ENCODE measurements around the gene SOBP. TPM values are rescaled to one million over a fixed set of nuclear protein-coding genes. Genes with fewer than 3 reads are reported as not detected.

The SOBP gene
- total RNA-seq, 2 experiments from 2014 or later: 0.70 to 2.0 TPM

DNA sequence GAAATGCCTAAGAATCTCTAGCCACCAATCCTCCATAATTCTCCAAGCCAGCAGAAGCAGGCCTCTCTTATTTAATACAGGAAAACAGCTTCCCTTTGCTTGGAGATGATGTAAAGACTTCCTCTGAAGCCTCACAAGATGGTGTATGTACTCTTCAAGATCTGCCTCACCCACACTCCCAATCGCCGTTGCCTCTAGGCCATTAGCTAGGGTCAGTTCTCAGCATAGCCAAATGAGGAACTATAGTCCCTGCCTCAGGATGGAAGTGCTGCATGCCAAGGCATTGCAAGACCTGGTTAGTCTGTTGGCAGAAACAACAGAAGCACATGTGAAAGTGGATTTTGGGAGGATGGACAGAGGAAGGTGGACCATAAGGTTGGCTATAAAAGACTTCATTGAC lies 195.1 kb downstream of the SOBP start:
- ATAC-seq: no peak
- H3K27me3 Mint-ChIP-seq: no peaks in the 10 kb centered on the region

GRCh38 chr6:107689190-107689589 lies 199.3 kb downstream of the SOBP start:
- Mint-ChIP-seq H3K4me3 (no peak overlapping the region), H3K4me1 (peaks cover 5% of the 10 kb centered on the region), H3K27ac (no peak overlapping the region), H3K9me3 (ENCODE audit: low read depth) (no peaks in the 10 kb centered on the region), H3K27me3 (no peaks in the 10 kb centered on the region), H3K36me3 (peaks cover 2% of the 10 kb centered on the region)
- ATAC-seq (no peak), DNase-seq (no peak)
- CTCF ChIA-PET: interaction anchor here (0.7 kb wide), 1 partner anchor 58 kb away, joined by 3 read pairs; no protein-coding TSS in a partner anchor

More for the DNA sequence above, 195.1 kb downstream of the SOBP start:
- peaks cover 5% of the 10 kb centered on the region for H3K4me1 Mint-ChIP-seq
- no peaks in the 10 kb centered on the region for H3K36me3 Mint-ChIP-seq
- no peak for DNase-seq
- CTCF ChIA-PET: interaction anchor here (0.8 to 3.0 kb wide), 4 partner anchors 9 to 11 kb away, joined by 3 to 12 read pairs (median 4); no protein-coding TSS in a partner anchor
- H3K9me3 Mint-ChIP-seq (ENCODE audit: low read depth): no peaks in the 10 kb centered on the region
- no peak overlapping the region for H3K4me3 Mint-ChIP-seq
- no peak overlapping the region for H3K27ac Mint-ChIP-seq

GRCh38 chr6:107689951-107690642 lies 200.2 kb downstream of the SOBP start:
- Mint-ChIP-seq H3K27ac (no peak overlapping the region), H3K36me3 (peaks cover 2% of the 10 kb centered on the region), H3K4me1 (peaks cover 5% of the 10 kb centered on the region), H3K9me3 (ENCODE audit: low read depth) (no peaks in the 10 kb centered on the region), H3K27me3 (no peaks in the 10 kb centered on the region), H3K4me3 (no peak overlapping the region)
- DNase-seq (no peak), ATAC-seq (no peak)
- CTCF ChIA-PET: interaction anchor here (0.8 kb wide), 1 partner anchor 177 kb away, joined by 5 read pairs; no protein-coding TSS in a partner anchor

DNA sequence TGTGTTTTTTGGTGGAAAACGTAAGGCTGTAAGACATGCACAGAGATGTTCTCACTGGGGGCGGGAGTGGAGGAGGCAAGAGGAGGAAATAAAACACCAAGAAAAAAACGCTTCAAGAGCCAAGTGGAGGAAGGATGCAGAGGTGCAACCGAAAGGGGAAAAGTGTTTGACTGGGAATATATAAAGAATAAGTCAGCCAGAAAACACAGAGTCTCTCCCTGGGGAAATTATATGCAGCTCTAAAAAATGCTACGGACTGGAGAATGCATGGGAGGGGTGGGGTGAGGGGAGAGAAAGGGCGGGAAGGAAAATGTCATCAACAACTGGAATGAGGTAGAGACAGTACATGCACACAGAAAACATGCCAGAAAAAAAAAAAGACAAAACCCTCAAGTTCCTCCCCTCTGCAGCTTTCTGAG lies 200.7 kb downstream of the SOBP start:
- H3K4me3 Mint-ChIP-seq: no peak overlapping the region
- H3K27ac Mint-ChIP-seq: no peak overlapping the region
- ATAC-seq (no peak), DNase-seq (no peak)
- peaks cover 2% of the 10 kb centered on the region for H3K36me3 Mint-ChIP-seq
- peaks cover 5% of the 10 kb centered on the region for H3K4me1 Mint-ChIP-seq
- H3K27me3 Mint-ChIP-seq: no peaks in the 10 kb centered on the region
- CTCF ChIA-PET: interaction anchor here (1.6 kb wide), 1 partner anchor 158 kb away, joined by 3 read pairs; no protein-coding TSS in a partner anchor
- H3K9me3 Mint-ChIP-seq (ENCODE audit: low read depth): no peaks in the 10 kb centered on the region

DNA sequence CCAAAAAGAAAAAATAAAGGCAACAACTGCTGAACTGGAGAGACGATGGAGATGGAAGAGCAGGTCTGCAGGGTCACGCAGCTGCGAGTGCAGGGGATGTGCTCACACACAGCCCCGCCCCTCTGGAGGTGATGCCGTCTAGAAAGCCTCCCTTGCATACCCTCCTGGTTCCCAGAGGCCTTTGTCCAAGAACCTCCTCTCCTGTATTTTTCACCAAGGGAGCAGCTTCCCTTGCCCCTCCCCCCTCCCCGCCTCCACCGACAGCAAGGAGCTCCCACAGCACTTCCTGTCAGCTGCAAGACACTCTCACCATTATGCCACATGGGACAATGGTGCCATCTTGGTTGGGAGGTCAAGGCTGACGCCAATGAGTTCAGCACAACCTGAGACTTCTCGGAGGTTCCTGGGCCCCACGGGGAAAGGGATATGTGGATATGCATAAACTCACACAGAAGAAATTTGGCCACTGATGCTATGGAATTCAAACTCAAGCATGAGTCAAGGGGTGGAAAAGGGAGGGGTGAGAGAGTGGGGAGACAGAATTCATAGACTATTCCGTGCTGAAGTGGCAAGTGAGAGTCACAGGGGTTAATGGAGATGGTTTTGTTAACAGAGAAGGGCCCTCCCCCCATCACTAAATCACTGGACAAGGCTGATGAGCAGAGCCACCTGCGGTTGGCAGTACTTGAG lies 201.3 kb downstream of the SOBP start:
- DNase-seq (no peak), ATAC-seq (no peak)
- Mint-ChIP-seq H3K4me3 (no peak overlapping the region), H3K36me3 (peaks cover 2% of the 10 kb centered on the region), H3K27ac (no peak overlapping the region), H3K4me1 (peaks cover 5% of the 10 kb centered on the region), H3K9me3 (ENCODE audit: low read depth) (no peaks in the 10 kb centered on the region), H3K27me3 (no peaks in the 10 kb centered on the region)
- CTCF ChIA-PET: interaction anchor here (1.6 kb wide), 1 partner anchor 157 kb away, joined by 3 read pairs; no protein-coding TSS in a partner anchor

- Mint-ChIP-seq H3K27me3 (peaks cover 2% of the 10 kb centered on the region), H3K4me3 (no peak overlapping the region), H3K27ac (no peak overlapping the region), H3K36me3 (peaks cover 2% of the 10 kb centered on the region), H3K9me3 (ENCODE audit: low read depth) (no peaks in the 10 kb centered on the region), H3K4me1 (peaks cover 5% of the 10 kb centered on the region)
- ATAC-seq: no peak
- CTCF ChIA-PET: no interaction called here
- DNase-seq: no peak
Measured at GRCh38 chr6:107692351-107692750, 202.4 kb downstream of the SOBP start.

GRCh38 chr6:107695061-107695720 lies 205.3 kb downstream of the SOBP start:
- Mint-ChIP-seq H3K4me3 (no peak overlapping the region), H3K27me3 (peaks cover 2% of the 10 kb centered on the region), H3K4me1 (peaks cover 2% of the 10 kb centered on the region), H3K27ac (no peak overlapping the region), H3K9me3 (ENCODE audit: low read depth) (no peaks in the 10 kb centered on the region), H3K36me3 (peaks cover 2% of the 10 kb centered on the region)
- ATAC-seq (no peak), DNase-seq (no peak)
- CTCF ChIA-PET: interaction anchor here (2.0 kb wide), 1 partner anchor 9 kb away, joined by 6 read pairs; no protein-coding TSS in a partner anchor

GRCh38 chr6:107697682-107698081 lies 207.8 kb downstream of the SOBP start:
- H3K36me3 Mint-ChIP-seq: peaks cover 2% of the 10 kb centered on the region
- peaks cover 2% of the 10 kb centered on the region for H3K4me1 Mint-ChIP-seq
- CTCF ChIA-PET: interaction anchor here (0.7 to 1.6 kb wide), 5 partner anchors 22 to 169 kb away, joined by 3 to 6 read pairs (median 3); no protein-coding TSS in a partner anchor
- no peaks in the 10 kb centered on the region for H3K9me3 Mint-ChIP-seq (ENCODE audit: low read depth)
- H3K27me3 Mint-ChIP-seq: peaks cover 2% of the 10 kb centered on the region
- H3K4me3 Mint-ChIP-seq: no peak overlapping the region
- ATAC-seq (no peak), DNase-seq (no peak)
- no peak overlapping the region for H3K27ac Mint-ChIP-seq

GRCh38 chr6:107698146-107698545 lies 208.2 kb downstream of the SOBP start:
- Mint-ChIP-seq H3K4me1 (peaks cover 2% of the 10 kb centered on the region), H3K27ac (no peak overlapping the region), H3K9me3 (ENCODE audit: low read depth) (no peaks in the 10 kb centered on the region), H3K36me3 (peaks cover 2% of the 10 kb centered on the region), H3K27me3 (peaks cover 2% of the 10 kb centered on the region), H3K4me3 (no peak overlapping the region)
- ATAC-seq (no peak), DNase-seq (no peak)
- CTCF ChIA-PET: interaction anchor here (0.7 to 1.6 kb wide), 4 partner anchors 23 to 380 kb away, joined by 3 to 6 read pairs (median 3); no protein-coding TSS in a partner anchor

GRCh38 chr6:107699254-107699653 lies 209.3 kb downstream of the SOBP start:
- Mint-ChIP-seq H3K4me3 (no peak overlapping the region), H3K36me3 (no peaks in the 10 kb centered on the region), H3K9me3 (ENCODE audit: low read depth) (no peaks in the 10 kb centered on the region), H3K27me3 (peaks cover 2% of the 10 kb centered on the region), H3K27ac (no peak overlapping the region), H3K4me1 (peaks cover 3% of the 10 kb centered on the region)
- no peak for DNase-seq
- CTCF ChIA-PET: interaction anchor here (1.6 kb wide), 1 partner anchor 168 kb away, joined by 6 read pairs; no protein-coding TSS in a partner anchor
- ATAC-seq: no peak

- no peak overlapping the region for H3K27ac Mint-ChIP-seq
- DNase-seq (no peak), ATAC-seq (no peak)
- H3K27me3 Mint-ChIP-seq: peaks cover 2% of the 10 kb centered on the region
- H3K36me3 Mint-ChIP-seq: no peaks in the 10 kb centered on the region
- H3K4me3 Mint-ChIP-seq: no peak overlapping the region
- peaks cover 6% of the 10 kb centered on the region for H3K4me1 Mint-ChIP-seq
- no peaks in the 10 kb centered on the region for H3K9me3 Mint-ChIP-seq (ENCODE audit: low read depth)
- CTCF ChIA-PET: no interaction called here
Measured at GRCh38 chr6:107699697-107700325, 209.9 kb downstream of the SOBP start.

DNA sequence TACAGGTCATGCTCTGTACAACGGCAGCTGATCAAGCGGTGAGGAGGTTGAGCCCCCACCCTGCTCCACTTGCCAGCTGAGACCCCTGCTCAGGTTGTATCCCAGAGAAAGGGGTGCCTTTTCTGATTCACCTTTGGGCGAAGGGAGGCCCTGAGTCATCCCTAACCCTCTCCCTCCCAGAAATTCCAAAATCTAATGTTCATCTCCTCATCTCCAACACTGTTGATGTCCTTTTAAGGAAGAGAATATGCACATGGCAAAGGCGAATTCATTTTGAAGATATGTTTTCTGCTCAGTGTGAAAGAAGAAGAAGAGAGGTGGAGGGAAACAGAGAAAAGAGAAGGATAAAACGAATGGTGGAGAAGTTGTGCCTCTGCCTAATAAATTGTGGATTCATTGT lies 213.7 kb downstream of the SOBP start:
- no peaks in the 10 kb centered on the region for H3K27me3 Mint-ChIP-seq
- H3K36me3 Mint-ChIP-seq: no peaks in the 10 kb centered on the region
- CTCF ChIA-PET: interaction anchor here (0.7 to 2.4 kb wide), 12 partner anchors 9 to 570 kb away, joined by 3 to 13 read pairs (median 4); no protein-coding TSS in a partner anchor
- peaks cover 6% of the 10 kb centered on the region for H3K4me1 Mint-ChIP-seq
- H3K4me3 Mint-ChIP-seq: no peak overlapping the region
- no peak overlapping the region for H3K27ac Mint-ChIP-seq
- ATAC-seq (no peak), DNase-seq (no peak)
- no peaks in the 10 kb centered on the region for H3K9me3 Mint-ChIP-seq (ENCODE audit: low read depth)
